GM12873 (cell line): Measurements from ENCODE around the gene SKOR1.

Source experiments
- CTCF ChIP-seq: IDR thresholded peaks from 2 replicates; pipeline ENCODE4 v1.5.1; 2012; ENCODE audit warnings: low read depth, mild to moderate bottlenecking, moderate library complexity, low read length, control low read depth; ENCODE audit not compliant: insufficient read depth; ENCODE audit errors: missing control alignments

Gene SKOR1

GRCh38 chr15:67781061-67781460, 44.2 kb upstream of the SKOR1 start:
- TF ChIP-seq CTCF: no peak

GRCh38 chr15:67781907-67782690, 43.2 kb upstream of the SKOR1 start:
- TF ChIP-seq CTCF: no peak

GRCh38 chr15:67782691-67782991, 42.7 kb upstream of the SKOR1 start:
- no peak for TF ChIP-seq CTCF

- TF ChIP-seq CTCF: peak; percentile 58
Measured at GRCh38 chr15:67783303-67783702, 42.0 kb upstream of the SKOR1 start.

- no peak for TF ChIP-seq CTCF
Measured at GRCh38 chr15:67784090-67784781, 41.1 kb upstream of the SKOR1 start.

GRCh38 chr15:67784856-67785430, 40.4 kb upstream of the SKOR1 start:
- TF ChIP-seq CTCF: no peak

GRCh38 chr15:67785431-67785830, 39.9 kb upstream of the SKOR1 start:
- TF ChIP-seq CTCF: no peak
